Left ventricle myocardium inferior (tissue), 1 donor: ENCODE results near the gene NUB1. TPM values are rescaled to one million over a fixed set of nuclear protein-coding genes. Genes with fewer than 3 reads are reported as not detected.

Experiments used
- DNase-seq: peaks from one replicate; pipeline ENCODE4 v3.0.0-alpha.2; 2020
- H3K27ac ChIP-seq: fragments of 200-600 bp; replicated peaks from 2 replicates; pipeline ENCODE4 v1.8.0; 2021
- H3K27me3 ChIP-seq: fragments of 200-600 bp; 2 replicates; pipeline ENCODE4 v1.8.0; 2021; ENCODE audit warnings: low read depth
- H3K36me3 ChIP-seq: fragments of 200-600 bp; 2 replicates; pipeline ENCODE4 v1.8.0; 2021
- H3K4me1 ChIP-seq: fragments of 200-600 bp; 2 replicates; pipeline ENCODE4 v1.8.0; 2021
- H3K4me3 ChIP-seq: fragments of 200-600 bp; 2 replicates; pipeline ENCODE4 v1.8.0; 2021; ENCODE audit warnings: mild to moderate bottlenecking, moderate library complexity
- H3K9me3 ChIP-seq: fragments of 200-600 bp; replicated peaks from 2 replicates; pipeline ENCODE4 v1.8.0; 2021
- CTCF ChIP-seq: fragments of 200-600 bp; IDR thresholded peaks from 2 replicates; pipeline ENCODE4 v1.8.0; 2021; ENCODE audit warnings: antibody characterized with exemption, mild to moderate bottlenecking, borderline replicate concordance
- intact Hi-C: fragments of 100-400 bp; cut with micrococcal nuclease; formaldehyde crosslinking; loops from one replicate; pipeline ENCODE4 v1.11.0; 2022
- total RNA-seq: library from RNA; stranded (reverse); fragmentation: NEBNext Ultra II Directional; extraction: Animal tissue kit (Norgen Biotek cat#: 25700); gene quantifications from one replicate; pipeline ENCODE4 v1.2.1, GENCODE V29; 2021
- donor health status: DM: no; HTN: yes; CAD: no; lungs with severe emphysema.

The NUB1 gene
- total RNA-seq, 1 donor from 2014 or later = 39.5 TPM

DNA sequence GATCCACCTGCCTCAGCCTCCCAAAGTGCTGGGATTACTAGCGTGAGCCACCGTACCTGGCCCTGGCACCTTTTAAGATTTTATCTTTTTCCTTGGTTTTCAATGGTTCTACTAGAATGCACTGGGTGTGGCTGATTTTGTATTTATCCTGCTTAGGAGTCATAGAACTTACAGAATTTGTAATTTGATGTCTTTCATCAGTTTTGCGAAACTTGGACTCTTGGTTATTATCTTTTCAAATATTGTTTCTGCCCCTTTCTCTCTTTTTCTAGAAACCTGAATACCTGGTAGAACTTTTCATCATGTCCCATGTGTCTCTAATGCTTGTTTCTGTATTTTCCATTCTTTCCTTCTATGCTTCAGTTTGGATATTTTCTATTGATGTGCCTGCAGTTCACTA, 2.8 kb upstream of the NUB1 start:
- peaks cover 26% of the 10 kb centered on the region for H3K4me1 ChIP-seq
- no peak for TF ChIP-seq CTCF
- H3K9me3 ChIP-seq = peaks cover 5% of the 10 kb centered on the region
- DNase-seq = no peak
- intact Hi-C loops = no loop called here
- H3K27ac ChIP-seq = no peak overlapping the region
- no peak overlapping the region for H3K4me3 ChIP-seq
- no peaks in the 10 kb centered on the region for H3K27me3 ChIP-seq
- H3K36me3 ChIP-seq = no peaks in the 10 kb centered on the region

DNA sequence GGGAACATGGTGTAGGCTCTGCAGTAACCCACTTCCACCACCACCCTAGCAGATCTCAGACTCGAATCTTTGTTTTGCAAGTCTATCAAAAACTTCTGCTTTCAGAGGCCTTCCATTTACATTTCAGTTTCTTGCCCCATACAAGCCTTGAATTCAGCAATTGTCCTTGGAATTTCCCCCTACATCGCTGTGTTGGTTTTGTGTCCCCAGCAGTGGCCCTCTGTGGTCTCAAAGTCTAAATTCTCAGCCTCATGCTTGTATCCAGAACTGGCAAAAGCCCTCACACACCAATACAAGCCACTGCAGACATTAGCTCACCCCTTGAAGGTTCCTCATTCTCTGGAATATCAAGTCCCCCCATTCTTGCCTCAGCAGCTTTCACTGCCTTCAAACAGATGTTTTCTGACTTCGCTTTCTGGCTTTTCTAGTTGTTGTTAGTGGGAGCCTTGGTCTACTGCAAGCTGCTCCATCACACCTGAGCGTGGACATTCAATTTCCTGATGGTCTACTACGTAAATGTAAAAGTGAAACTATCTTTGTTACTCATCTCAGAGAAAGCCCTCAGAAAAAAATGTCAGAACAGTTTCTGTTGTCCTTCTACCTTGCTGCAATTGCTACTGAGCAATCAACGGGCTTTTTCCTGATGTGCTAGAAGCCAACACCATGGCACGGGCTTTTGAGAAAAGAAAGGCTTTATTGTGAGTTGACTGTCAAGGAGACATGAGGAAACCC, 1.8 kb upstream of the NUB1 start:
- Histone ChIP-seq H3K9me3 (peaks cover 5% of the 10 kb centered on the region), H3K36me3 (peaks cover 2% of the 10 kb centered on the region), H3K4me1 (peaks cover 26% of the 10 kb centered on the region), H3K4me3 (no peak overlapping the region), H3K27ac (no peak overlapping the region), H3K27me3 (no peaks in the 10 kb centered on the region)
- intact Hi-C loops = no loop called here
- no peak for TF ChIP-seq CTCF
- no peak for DNase-seq

- H3K36me3 ChIP-seq = peaks cover 12% of the 10 kb centered on the region
- no peak for DNase-seq
- peaks cover 30% of the 10 kb centered on the region for H3K4me1 ChIP-seq
- H3K27ac ChIP-seq = peak overlapping the region; percentile 80
- peak overlapping the region; percentile 95 for H3K4me3 ChIP-seq
- intact Hi-C loops = no loop called here
- no peaks in the 10 kb centered on the region for H3K27me3 ChIP-seq
- peaks cover 5% of the 10 kb centered on the region for H3K9me3 ChIP-seq
- no peak for TF ChIP-seq CTCF
Measured at GRCh38 chr7:151340794-151341356, 737 bp upstream of the NUB1 start.

DNA sequence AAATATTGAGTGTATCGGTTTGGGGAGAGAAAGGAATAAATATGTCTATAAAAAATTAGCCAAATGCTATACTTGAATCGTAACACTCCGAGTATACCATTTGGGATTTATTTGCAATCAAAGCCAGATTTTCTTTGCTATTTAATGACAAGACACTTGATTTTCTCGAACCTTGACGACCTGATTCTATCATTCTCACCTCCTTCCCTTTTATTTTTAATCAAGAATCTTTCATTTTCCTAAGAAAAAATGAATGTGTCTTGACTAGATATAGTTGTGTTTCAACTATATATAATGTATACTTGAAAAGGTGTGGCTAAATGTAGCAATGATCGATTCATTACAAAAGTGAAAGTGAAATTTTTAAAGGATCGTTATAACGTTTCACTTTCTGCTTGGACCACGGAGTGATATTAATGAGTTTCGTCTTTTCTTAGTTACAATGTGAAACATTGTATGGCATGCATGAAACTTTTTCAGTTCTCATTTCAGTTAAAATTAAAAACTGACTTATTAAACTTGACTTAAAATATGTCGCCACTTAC, 562 bp downstream of the NUB1 start:
- intact Hi-C loops = no loop called here
- TF ChIP-seq CTCF = no peak
- peak overlapping the region; percentile 95 for H3K4me3 ChIP-seq
- peaks cover 5% of the 10 kb centered on the region for H3K9me3 ChIP-seq
- no peak for DNase-seq
- peak overlapping the region; percentile 80 for H3K27ac ChIP-seq
- no peaks in the 10 kb centered on the region for H3K27me3 ChIP-seq
- H3K36me3 ChIP-seq = peaks cover 25% of the 10 kb centered on the region
- H3K4me1 ChIP-seq = peaks cover 39% of the 10 kb centered on the region

DNA sequence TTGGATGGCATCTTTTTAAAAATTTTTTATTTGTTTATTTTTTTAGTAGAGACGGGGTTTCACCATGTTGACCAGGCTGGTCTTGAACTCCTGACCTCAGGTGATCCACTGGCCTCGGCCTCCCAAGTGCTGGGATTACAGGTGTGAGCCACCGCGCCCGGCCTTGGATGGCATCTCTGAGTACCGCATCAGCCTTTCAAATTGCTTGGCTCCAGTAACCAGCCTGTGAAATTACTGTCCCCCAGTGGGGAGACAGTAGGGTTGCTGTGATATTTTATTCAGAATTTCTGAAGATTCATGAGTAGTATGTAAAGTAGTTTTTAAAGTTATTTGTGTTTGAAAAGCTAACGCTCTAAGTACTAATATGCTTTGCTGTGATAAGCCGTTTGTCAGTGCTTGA, 1.2 kb downstream of the NUB1 start:
- Histone ChIP-seq H3K9me3 (peaks cover 5% of the 10 kb centered on the region), H3K27ac (no peak overlapping the region), H3K4me1 (peaks cover 39% of the 10 kb centered on the region), H3K27me3 (no peaks in the 10 kb centered on the region), H3K36me3 (peaks cover 32% of the 10 kb centered on the region), H3K4me3 (peak overlapping the region; percentile 95)
- DNase-seq = no peak
- TF ChIP-seq CTCF = no peak
- intact Hi-C loops = no loop called here
